T-helper 9 cell (primary cell): ENCODE data around the gene DGCR2.
"Not testable (repeated sequence)": the region's sequence is repeated elsewhere in the genome, so short reads cannot be mapped to it uniquely, and the experiment has no call there.

Experiments used
- DNase-seq: peaks from one replicate; pipeline ENCODE4 v3.0.0-alpha.2; 2020

DGCR2 gene

GRCh38 chr22:19038728-19039447 is 83.3 kb downstream of the DGCR2 start:
- no peak for DNase-seq

GRCh38 chr22:19038164-19038546 is 84.1 kb downstream of the DGCR2 start:
- DNase-seq, result no peak

DNA sequence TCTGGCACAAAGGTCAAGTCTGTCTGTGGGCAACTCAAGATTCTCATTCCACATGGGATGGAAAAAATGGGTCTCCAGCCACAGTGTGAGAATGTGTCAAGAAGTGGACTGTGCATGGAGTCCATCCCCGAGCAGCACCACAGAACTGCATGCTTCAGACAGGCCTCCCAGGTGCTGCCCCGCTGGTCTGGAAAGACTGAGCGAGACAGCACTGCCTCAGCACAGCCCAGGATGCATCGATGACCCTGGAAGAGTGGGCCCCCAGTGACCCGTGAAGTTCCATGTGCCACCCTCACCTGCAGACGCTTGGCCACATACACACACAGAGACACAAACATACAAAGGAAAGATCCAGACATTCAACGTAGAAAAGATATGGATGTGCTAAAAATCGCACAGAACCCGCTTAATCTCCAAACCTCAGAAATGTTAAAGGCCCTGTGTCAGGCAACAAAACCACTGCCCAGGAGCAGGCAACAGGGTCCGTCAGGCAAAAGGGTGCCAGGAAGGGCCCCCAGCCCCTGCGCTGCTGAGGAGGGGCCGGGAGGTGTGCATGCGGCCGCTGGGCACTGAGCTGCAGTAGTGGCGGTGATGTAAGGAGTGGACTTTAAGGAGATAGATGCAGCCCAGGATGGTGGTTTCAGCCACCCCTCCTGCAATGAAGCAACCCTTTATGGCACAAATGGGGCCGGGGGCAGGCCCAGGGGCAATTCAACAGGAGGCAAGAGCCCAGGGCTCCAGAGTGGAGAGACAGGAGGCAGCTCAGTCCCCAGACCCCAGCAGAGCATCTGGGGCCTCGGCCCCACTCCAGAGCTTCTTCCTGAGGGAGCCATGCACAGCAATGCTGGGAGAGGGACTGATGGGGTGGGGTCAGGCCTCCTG is 84.7 kb downstream of the DGCR2 start:
- DNase-seq, result no peak

- DNase-seq, result no peak
Measured at GRCh38 chr22:19036523-19037273, 85.5 kb downstream of the DGCR2 start.

- no peak for DNase-seq
Measured at GRCh38 chr22:19036229-19036522, 86.0 kb downstream of the DGCR2 start.

DNA sequence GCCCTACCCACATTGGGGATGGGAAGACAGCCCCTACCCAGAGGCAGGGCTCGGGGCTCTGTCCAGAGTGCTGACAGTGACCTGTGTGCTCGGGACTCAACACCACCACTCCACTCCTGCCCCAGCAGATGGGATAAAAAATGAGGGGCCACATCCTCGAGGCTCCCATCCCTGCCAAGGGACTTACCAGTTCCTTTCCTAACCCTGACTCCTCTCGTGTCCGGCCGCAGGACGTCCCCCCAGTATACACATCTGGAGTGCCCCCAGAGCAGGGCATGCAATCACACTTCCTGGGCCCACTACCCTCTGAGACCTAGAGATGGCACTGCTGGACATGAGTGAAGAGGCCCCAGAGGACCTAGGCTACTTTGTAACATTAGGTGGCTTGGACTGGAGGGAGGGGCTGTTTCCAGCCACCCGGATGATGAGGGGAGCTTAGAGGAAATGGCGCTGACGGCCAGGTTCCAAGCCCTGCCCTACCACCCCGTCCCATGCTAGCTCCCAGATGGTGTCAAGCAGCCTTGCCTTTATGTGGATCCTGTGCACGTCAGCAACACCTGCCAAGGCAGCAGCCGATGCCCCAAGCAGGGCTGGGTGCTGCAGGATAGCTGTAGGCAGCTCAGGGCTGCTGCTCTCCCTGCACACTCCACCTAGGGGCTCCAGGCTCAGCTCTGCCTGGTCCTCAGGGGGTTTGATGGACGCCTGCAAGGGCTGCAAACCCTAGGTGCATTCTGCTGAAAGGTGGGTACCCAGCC is 86.6 kb downstream of the DGCR2 start:
- DNase-seq, result no peak

DNA sequence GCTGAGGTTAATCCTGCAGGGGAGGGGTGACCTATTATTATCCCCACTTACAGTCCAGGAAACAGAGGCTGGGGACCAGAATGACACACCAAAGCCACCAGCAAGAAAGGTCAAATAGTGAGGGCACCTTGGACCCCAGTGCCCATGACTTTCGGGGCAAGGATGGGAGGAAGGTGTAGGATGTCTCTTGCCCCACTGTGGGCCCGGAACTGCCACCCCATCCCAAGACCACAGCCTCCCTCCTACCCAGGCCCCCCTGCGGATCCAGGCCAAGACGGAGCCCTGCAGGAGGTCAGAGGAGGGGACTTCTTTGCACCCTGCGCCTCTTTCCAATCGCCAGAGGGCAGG is 87.1 kb downstream of the DGCR2 start:
- DNase-seq, result not testable (repeated sequence)

- not testable (repeated sequence) for DNase-seq
Measured at GRCh38 chr22:19034724-19035120, 87.5 kb downstream of the DGCR2 start.

GRCh38 chr22:19034031-19034723 is 88.0 kb downstream of the DGCR2 start:
- DNase-seq, result not testable (repeated sequence)

GRCh38 chr22:19033568-19033905 is 88.7 kb downstream of the DGCR2 start:
- DNase-seq, result not testable (repeated sequence)

GRCh38 chr22:19032898-19033567 is 89.2 kb downstream of the DGCR2 start:
- DNase-seq, result not testable (repeated sequence)

- DNase-seq, result not testable (repeated sequence)
Measured at GRCh38 chr22:19032156-19032785, 89.9 kb downstream of the DGCR2 start.

GRCh38 chr22:19030889-19031252 is 91.3 kb downstream of the DGCR2 start:
- DNase-seq, result not testable (repeated sequence)

- DNase-seq, result not testable (repeated sequence)
Measured at GRCh38 chr22:19030226-19030888, 91.9 kb downstream of the DGCR2 start.

- not testable (repeated sequence) for DNase-seq
Measured at GRCh38 chr22:19029113-19030103, 92.8 kb downstream of the DGCR2 start.

- not testable (repeated sequence) for DNase-seq
Measured at GRCh38 chr22:19028060-19028455, 94.2 kb downstream of the DGCR2 start.

GRCh38 chr22:19027371-19028059 is 94.7 kb downstream of the DGCR2 start:
- DNase-seq, result not testable (repeated sequence)

- not testable (repeated sequence) for DNase-seq
Measured at GRCh38 chr22:19026080-19026479, 96.1 kb downstream of the DGCR2 start.
